Glomerular endothelial cell (primary cell): ENCODE measurements around the gene CXXC4. TPM values are rescaled to one million over a fixed set of nuclear protein-coding genes. Genes with fewer than 3 reads are reported as not detected.

Experiments
- DNase-seq: peaks from one replicate; pipeline ENCODE4 v3.0.0-alpha.2; 2011; ENCODE audit warnings: low read depth, low spot score; ENCODE audit errors: extremely low read depth
- total RNA-seq: library from RNA; depleted of rRNA; stranded (reverse); fragments of >200 nt; gene quantifications from 2 replicates; pipeline ENCODE4 v1.2.3, GENCODE V29; 2015

Gene CXXC4
- total RNA-seq, 1 donor from 2014 or later = 0.06 TPM

DNA sequence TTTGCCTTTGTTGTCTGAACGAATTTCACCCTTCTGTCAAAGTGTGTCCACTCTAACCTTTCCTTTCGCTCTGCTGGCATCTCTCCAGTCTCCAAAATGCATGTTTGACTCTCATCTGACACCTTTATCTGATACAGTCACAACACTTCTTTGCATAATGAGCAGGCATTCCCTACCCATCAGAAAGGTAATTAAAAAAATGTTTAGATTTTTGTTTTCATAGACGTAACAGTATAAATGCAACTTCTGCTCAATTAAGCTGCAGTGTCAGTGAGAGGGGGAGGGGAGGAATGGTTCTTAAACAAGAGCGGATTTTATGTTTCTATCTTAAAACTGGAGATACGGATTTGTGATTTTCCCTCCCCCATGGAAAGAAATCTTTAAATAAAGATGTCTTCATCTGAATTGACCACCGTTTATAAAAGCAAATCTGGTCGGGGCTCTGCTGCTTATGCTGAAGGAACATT lies 70.2 kb downstream of the CXXC4 start:
- no peak for DNase-seq

DNA sequence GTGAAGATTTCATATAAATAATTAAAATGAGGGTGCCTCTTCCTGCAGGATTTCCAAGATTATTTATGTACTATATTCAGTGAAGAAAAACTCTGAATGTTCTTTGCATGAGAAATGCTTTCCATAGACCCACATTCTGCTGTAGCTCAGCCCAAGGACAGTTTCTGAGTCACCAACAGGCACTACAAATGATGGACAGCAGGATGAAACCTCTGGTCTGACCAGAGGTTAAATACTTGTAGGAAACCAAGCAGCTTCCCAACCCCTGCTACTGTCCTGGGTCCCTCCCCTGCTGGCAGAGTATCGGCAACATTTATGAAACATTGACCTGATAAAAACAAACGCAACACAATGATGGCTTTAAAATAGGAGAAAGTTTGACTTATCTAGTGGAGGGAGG lies 73.1 kb downstream of the CXXC4 start:
- DNase-seq = no peak

DNA sequence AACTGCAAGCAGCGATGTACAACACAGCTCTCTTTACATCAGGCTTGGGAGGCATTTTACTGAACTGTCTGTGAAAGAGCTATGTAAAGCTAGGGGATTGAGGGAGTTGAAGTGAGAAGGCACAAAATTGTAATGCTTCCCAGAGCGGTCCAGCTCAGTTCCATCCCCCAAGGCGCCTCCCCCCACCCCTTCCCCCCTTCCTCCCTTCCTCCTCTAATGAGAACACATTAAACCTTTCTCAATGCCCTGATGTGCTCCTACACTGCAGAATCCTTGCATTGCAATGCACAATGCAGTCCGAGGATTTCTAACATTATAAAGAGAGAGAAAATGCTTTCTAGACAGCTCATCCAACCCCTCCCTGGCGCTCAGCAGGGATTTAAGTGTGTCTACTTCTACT lies 73.9 kb downstream of the CXXC4 start:
- DNase-seq = no peak
